ENCODE data around the gene HSBP1. TPM values are rescaled to one million over a fixed set of nuclear protein-coding genes. Genes with fewer than 3 reads are reported as not detected.

The HSBP1 gene
- total RNA-seq, 1 experiment from 2014 or later, result 216 TPM

- no peaks in the 10 kb centered on the region for H3K36me3 Mint-ChIP-seq (ENCODE audit: insufficient read depth, unreplicated experiment)
- H3K9me3 Mint-ChIP-seq (ENCODE audit: low read depth, unreplicated experiment), result no peaks in the 10 kb centered on the region
- CTCF ChIA-PET, result no interaction called here
- no peaks in the 10 kb centered on the region for H3K4me1 Mint-ChIP-seq (ENCODE audit: low read depth, unreplicated experiment)
- BruUV-seq (replicated peaks), result no TSS peak
- peaks cover 58% of the 10 kb centered on the region for H3K27me3 Mint-ChIP-seq (ENCODE audit: unreplicated experiment)
- DNase-seq, result no peak
- no peak overlapping the region for H3K4me3 Mint-ChIP-seq (ENCODE audit: low read depth, unreplicated experiment)
- TF ChIP-seq, protein P1, sequence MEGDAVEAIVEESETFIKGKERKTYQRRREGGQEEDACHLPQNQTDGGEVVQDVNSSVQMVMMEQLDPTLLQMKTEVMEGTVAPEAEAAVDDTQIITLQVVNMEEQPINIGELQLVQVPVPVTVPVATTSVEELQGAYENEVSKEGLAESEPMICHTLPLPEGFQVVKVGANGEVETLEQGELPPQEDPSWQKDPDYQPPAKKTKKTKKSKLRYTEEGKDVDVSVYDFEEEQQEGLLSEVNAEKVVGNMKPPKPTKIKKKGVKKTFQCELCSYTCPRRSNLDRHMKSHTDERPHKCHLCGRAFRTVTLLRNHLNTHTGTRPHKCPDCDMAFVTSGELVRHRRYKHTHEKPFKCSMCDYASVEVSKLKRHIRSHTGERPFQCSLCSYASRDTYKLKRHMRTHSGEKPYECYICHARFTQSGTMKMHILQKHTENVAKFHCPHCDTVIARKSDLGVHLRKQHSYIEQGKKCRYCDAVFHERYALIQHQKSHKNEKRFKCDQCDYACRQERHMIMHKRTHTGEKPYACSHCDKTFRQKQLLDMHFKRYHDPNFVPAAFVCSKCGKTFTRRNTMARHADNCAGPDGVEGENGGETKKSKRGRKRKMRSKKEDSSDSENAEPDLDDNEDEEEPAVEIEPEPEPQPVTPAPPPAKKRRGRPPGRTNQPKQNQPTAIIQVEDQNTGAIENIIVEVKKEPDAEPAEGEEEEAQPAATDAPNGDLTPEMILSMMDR (IDR thresholded peaks at IDR 0.05; ENCODE audit: unreplicated experiment), result no peak
- no peak overlapping the region for H3K27ac Mint-ChIP-seq (ENCODE audit: unreplicated experiment)
- intact Hi-C loops (cut with micrococcal nuclease; ENCODE audit: unreplicated experiment), result no loop called here
Observed at GRCh38 chr16:83791916-83792315, 15.9 kb upstream of the HSBP1 start.

- no TSS peak for BruUV-seq (replicated peaks)
- CTCF ChIA-PET, result no interaction called here
- Mint-ChIP-seq H3K4me1 (ENCODE audit: low read depth, unreplicated experiment) (no peaks in the 10 kb centered on the region), H3K36me3 (ENCODE audit: insufficient read depth, unreplicated experiment) (no peaks in the 10 kb centered on the region), H3K9me3 (ENCODE audit: low read depth, unreplicated experiment) (no peaks in the 10 kb centered on the region), H3K27me3 (ENCODE audit: unreplicated experiment) (peaks cover 58% of the 10 kb centered on the region), H3K4me3 (ENCODE audit: low read depth, unreplicated experiment) (no peak overlapping the region), H3K27ac (ENCODE audit: unreplicated experiment) (no peak overlapping the region)
- intact Hi-C loops (cut with micrococcal nuclease; ENCODE audit: unreplicated experiment), result no loop called here
- DNase-seq, result no peak
- TF ChIP-seq, protein P1 (IDR thresholded peaks at IDR 0.05; ENCODE audit: unreplicated experiment), result no peak
Observed at GRCh38 chr16:83792391-83792790, 15.4 kb upstream of the HSBP1 start.

- Mint-ChIP-seq H3K9me3 (ENCODE audit: low read depth, unreplicated experiment) (no peaks in the 10 kb centered on the region), H3K4me1 (ENCODE audit: low read depth, unreplicated experiment) (no peaks in the 10 kb centered on the region), H3K27me3 (ENCODE audit: unreplicated experiment) (peaks cover 57% of the 10 kb centered on the region), H3K4me3 (ENCODE audit: low read depth, unreplicated experiment) (no peak overlapping the region), H3K36me3 (ENCODE audit: insufficient read depth, unreplicated experiment) (no peaks in the 10 kb centered on the region), H3K27ac (ENCODE audit: unreplicated experiment) (no peak overlapping the region)
- TF ChIP-seq, protein P1 (IDR thresholded peaks at IDR 0.05; ENCODE audit: unreplicated experiment), result no peak
- intact Hi-C loops (cut with micrococcal nuclease; ENCODE audit: unreplicated experiment), result no loop called here
- DNase-seq, result no peak
- CTCF ChIA-PET, result no interaction called here
- no TSS peak for BruUV-seq (replicated peaks)
Observed at GRCh38 chr16:83793179-83793578, 14.6 kb upstream of the HSBP1 start.

- H3K9me3 Mint-ChIP-seq (ENCODE audit: low read depth, unreplicated experiment), result no peaks in the 10 kb centered on the region
- TF ChIP-seq, protein P1 (IDR thresholded peaks at IDR 0.05; ENCODE audit: unreplicated experiment), result no peak
- BruUV-seq (replicated peaks), result no TSS peak
- peaks cover 67% of the 10 kb centered on the region for H3K27me3 Mint-ChIP-seq (ENCODE audit: unreplicated experiment)
- DNase-seq, result no peak
- CTCF ChIA-PET, result interaction anchor here (1.0 kb wide), 1 partner anchor 18 kb away, joined by 3 read pairs; no protein-coding TSS in a partner anchor
- intact Hi-C loops (cut with micrococcal nuclease; ENCODE audit: unreplicated experiment), result no loop called here
- H3K4me3 Mint-ChIP-seq (ENCODE audit: low read depth, unreplicated experiment), result no peak overlapping the region
- no peaks in the 10 kb centered on the region for H3K4me1 Mint-ChIP-seq (ENCODE audit: low read depth, unreplicated experiment)
- H3K27ac Mint-ChIP-seq (ENCODE audit: unreplicated experiment), result no peak overlapping the region
- H3K36me3 Mint-ChIP-seq (ENCODE audit: insufficient read depth, unreplicated experiment), result no peaks in the 10 kb centered on the region
Observed at GRCh38 chr16:83794860-83795554, 12.8 kb upstream of the HSBP1 start.

Measured in Calu3 (cell line).